Stimulated activated CD4-positive, alpha-beta T cell treated with anti-CD3 and anti-CD28 coated beads, Interleukin-2, amount 100 ng/mL, for 48 hours (primary cell): Measurements from ENCODE around the gene ADCY2.

Source experiments
- DNase-seq, 2 donors: peaks; one replicate each; pipeline ENCODE4 v3.0.0-alpha.2; 2020

Gene ADCY2

DNA sequence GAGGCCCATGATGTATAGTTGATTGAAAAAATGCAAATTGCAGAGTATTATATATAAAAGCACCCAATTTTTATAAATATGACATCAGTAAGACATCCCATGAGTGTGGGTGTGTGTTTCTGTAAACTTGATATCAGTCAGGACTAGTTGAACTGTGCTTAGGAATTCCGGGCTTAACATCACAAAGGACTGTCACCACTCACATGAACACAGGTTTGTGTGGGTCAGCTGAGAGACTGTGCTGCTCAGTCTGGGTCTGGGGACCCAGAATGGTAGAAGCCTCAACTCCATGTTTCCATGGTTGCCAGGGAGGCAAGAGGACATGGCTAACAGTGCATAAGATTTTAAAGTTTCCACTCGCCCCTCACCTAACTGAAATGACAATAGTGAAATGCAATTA, 120.3 kb downstream of the ADCY2 start:
- no peak for DNase-seq

- DNase-seq: no peak
Measured at GRCh38 chr5:7517006-7517405, 121.1 kb downstream of the ADCY2 start.

DNA sequence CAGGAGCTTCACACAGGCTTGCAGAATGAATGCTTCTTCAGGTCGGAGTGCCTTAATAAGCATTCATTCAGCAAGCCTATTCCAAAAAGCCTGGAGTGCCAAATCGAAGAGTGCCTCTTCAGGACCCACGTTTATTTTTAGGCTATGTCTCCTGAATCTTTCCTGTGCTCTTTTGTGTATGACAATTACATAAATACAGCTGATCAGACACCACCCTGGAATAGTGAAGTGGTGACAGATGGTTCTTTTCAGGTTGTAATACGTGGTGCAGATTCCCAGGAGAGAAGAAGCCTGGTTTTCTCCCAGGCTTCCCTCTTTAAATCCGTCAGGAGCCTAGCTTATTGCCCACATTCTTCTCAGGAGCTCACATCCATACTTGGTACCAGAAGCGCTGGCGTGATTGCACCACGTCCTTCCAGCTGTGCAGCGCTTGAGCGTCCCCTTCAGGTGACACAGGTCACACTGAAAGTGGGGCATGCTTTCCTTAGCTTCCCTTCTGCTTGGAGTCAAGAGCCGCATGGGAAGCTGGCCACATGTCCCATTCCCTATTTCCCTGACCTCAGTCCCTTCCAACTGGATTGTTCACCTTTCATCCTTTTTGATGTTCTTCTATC, 123.1 kb downstream of the ADCY2 start:
- no peak for DNase-seq

DNA sequence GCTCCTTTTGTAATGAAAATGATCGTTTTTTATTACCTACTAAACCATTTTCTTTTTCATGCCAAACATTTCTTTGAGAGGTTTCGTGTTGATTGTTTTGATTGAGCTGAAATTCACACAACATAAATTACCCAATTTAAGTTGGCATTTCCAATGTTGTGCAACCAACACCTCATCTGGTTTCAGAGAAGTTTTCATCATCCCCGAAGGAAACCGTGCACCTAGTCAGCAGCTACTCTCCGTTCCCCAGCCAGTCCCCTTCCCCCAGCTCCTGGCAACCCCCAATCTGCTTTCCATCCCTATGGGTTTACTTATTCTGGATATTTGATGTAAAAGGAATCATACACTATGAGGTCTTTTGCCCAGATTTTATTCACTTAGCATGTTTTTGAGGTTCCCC, 123.6 kb downstream of the ADCY2 start:
- DNase-seq: no peak

DNA sequence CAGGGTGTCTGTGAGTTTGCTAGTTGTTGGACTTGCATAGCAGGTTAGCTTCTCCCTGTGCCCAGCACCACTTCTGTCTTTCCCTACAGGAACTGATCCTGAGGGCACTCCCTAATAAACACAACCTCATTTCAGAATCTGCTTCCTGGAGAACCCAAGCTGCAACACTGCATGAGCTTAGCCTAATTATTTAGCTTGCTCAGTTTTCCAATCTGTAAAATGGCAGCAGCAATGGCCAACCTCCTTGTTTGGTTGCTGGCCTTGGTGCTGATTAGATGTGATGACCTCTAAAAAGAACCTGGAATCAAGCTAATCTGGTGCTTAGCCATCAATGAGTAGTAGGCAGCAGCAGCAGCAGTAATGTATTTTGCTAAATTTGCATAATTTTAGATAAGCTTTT, 133.9 kb downstream of the ADCY2 start:
- no peak for DNase-seq

- no peak for DNase-seq
Measured at GRCh38 chr5:7533941-7534340, 138.0 kb downstream of the ADCY2 start.

GRCh38 chr5:7534505-7534904, 138.6 kb downstream of the ADCY2 start:
- no peak for DNase-seq

DNA sequence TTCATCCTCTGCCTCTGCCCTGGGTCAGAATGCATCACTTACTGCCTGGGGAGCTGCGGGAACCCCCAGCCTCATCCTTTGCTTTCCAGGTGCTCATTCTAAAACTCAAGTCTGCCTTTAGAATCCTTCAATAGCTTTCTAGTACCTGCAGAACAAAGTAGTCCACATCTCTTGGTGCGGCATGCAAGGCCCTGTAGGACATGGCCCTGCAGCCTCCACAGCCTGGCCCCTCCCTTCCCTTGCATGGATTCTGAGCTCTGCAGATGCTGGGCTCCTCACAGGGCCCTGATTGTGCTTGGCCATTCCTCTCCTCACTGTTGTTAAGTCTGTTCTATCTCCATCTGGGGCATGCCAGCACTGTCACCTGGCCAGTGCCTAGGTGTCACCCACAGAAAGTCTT, 141.6 kb downstream of the ADCY2 start:
- no peak for DNase-seq

DNA sequence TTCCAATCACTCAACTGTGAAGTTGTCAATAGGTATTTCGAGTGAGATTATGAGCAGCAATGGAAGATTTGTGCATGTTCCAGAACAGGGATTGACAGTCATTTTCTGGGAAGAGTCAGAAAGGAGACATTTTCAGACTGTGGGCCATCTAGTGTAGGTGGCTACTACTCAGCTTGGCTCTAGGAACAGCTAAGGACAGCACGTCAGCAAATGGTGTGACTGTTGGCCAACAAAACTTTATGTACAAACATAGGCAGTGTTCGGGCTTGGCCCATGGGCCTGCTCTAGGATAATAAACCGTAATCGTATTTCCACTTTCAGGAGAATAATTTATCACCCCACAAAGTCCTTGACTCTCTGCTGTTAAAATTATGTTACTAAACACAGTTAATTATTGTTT, 143.6 kb downstream of the ADCY2 start:
- DNase-seq: no peak

GRCh38 chr5:7540736-7541485, 145.0 kb downstream of the ADCY2 start:
- DNase-seq: no peak

GRCh38 chr5:7541898-7542297, 146.0 kb downstream of the ADCY2 start:
- no peak for DNase-seq

- DNase-seq: no peak
Measured at GRCh38 chr5:7546555-7546954, 150.6 kb downstream of the ADCY2 start.

DNA sequence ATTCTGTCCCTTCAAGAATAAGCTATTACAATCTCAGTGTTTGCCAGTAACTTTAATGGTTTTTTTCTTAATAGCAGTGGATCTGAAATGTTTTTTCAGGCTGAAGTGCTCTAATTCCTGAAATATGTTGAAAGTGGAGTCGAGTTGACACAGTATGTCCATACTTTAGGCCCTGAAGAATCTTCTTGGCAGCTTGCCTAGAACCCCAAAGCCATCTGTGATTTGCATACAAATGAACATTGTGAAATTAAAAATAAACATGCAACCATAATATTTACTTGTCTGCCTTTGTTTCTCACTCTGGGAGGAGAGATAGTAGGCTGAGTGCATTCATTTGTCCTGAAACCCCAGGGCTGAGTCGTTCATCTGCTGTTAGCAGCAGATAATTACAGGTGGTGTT, 152.7 kb downstream of the ADCY2 start:
- no peak for DNase-seq

- no peak for DNase-seq
Measured at GRCh38 chr5:7565559-7565958, 169.6 kb downstream of the ADCY2 start.

DNA sequence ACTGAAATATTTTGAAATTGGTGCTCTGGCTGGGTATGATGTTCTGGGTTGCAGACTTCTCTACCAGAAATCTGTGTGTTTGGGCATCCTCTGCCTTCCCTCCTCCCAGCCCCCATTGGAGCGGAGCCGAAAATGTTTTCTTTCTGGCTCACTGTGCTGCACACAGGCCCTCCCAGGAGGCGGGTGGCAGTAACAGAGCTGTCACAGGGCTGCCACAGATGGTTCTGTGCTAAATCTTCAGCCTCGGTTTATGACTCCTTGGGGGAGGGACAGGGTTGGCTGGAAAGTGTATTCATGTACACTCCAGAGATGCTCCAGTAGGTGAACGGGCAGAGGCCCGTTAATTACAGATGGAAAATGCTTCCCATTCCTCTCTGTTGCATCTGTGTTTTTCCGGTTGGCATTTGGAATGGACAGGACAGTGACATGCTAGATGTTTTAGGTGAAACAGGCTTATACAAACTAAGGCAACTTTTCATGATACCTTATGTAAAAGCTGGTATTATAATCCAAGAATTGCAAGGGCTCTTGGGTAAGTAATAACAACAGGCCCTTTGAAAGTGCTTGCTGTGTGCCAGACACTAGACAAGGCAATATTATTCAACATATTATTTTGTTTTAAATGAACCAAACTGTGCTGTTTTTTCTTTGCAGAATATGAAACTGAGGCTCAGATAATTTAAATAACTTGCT, 180.2 kb downstream of the ADCY2 start:
- DNase-seq: no peak

GRCh38 chr5:7577381-7577780, 181.4 kb downstream of the ADCY2 start:
- no peak for DNase-seq

DNA sequence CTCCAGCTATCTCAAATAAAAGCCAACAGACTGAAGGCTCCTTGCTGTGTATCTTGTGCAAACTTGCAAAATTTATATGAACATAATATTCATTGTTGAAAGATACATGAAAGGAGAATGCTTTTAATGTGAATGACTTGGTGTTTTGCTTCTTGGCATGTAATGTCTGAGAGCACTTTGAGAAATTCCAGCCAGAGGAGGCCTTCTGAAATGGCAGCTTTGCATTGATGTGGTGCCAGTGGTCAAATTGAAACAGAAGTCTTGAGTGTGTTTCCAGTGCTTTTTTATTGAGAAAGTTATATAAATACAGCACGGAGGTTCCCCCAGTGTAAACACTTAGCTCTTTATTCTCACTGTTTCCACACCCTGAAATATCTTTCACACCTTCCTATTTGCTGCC, 182.1 kb downstream of the ADCY2 start:
- no peak for DNase-seq

DNA sequence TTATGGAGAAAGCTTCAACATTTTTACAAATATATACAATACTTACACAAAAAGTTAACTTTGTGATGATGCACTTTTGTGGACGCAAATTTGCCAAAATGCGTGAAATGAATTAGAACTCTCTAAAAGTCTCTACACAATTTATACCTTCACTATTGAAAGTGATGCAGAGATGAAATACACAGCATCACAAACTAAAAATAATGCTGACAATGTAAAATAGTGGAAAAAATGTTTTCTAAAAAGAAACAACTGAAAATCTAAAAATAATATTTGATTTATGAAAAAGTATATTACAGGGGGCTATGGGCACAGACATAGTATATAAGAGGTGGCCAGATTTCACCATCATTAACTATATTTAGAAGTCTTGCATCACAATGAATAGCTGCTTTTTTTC, 188.8 kb downstream of the ADCY2 start:
- DNase-seq: no peak

- DNase-seq: no peak
Measured at GRCh38 chr5:7585807-7586206, 189.9 kb downstream of the ADCY2 start.

GRCh38 chr5:7586480-7586879, 190.5 kb downstream of the ADCY2 start:
- no peak for DNase-seq

- DNase-seq: no peak
Measured at GRCh38 chr5:7589800-7590199, 193.9 kb downstream of the ADCY2 start.

DNA sequence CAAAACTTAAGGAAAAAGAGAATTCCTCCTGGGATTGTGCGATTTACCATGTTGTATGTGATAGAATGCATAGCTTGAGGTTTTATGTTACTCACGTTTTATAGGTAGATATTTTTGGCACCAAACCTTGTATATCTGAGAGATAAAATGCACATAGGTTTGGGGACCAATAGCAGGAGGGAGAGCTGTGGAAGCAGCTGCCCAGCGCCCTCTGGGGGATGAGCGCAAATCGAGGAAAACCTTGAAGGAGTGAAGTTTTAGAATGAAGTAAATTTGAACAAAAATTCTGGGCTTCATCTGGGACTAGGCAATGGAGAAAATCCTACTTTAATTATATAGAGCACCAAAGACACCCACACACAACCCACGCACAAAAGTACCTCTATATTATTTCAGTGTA, 197.0 kb downstream of the ADCY2 start:
- no peak for DNase-seq

DNA sequence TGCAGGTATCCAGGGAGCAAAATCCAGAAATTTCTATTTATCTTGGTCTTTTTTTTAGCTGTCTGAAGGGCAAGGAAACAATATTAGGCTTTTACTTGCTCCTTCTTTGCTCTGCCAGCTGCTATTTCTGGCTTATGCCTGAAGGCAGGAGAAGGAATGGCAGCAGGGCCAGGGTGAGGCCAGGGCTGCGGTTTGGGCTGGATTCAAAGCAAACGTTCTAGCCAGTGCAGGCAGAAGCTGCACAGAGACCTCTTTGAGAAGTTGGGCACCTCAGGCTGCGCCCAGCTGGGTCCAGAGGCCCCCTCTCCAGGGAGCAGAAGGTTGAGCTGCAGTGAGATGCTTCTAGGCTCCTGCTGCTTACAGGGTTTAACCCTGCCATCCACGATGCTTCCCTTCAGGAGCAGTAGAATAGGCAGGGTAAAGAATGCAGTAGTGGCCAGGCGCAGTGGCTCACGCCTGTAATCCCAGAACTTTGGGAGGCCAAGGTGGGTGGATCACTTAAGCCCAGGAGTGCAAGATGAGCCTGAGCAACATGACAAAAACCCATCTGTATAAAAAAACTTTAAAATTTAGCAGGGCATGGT, 201.2 kb downstream of the ADCY2 start:
- DNase-seq: no peak
